Measurements from ENCODE around the gene C16orf95.
A peak's percentile ranks its signal among the peaks of the same experiment; 100 is the strongest.

C16orf95 gene

GRCh38 chr16:87326151-87326571 lies 9.0 kb upstream of the C16orf95 start:
- no peak overlapping the region for H3K4me3 ChIP-seq (ENCODE audit: low read depth, low read length)
- TF ChIP-seq, protein P1, sequence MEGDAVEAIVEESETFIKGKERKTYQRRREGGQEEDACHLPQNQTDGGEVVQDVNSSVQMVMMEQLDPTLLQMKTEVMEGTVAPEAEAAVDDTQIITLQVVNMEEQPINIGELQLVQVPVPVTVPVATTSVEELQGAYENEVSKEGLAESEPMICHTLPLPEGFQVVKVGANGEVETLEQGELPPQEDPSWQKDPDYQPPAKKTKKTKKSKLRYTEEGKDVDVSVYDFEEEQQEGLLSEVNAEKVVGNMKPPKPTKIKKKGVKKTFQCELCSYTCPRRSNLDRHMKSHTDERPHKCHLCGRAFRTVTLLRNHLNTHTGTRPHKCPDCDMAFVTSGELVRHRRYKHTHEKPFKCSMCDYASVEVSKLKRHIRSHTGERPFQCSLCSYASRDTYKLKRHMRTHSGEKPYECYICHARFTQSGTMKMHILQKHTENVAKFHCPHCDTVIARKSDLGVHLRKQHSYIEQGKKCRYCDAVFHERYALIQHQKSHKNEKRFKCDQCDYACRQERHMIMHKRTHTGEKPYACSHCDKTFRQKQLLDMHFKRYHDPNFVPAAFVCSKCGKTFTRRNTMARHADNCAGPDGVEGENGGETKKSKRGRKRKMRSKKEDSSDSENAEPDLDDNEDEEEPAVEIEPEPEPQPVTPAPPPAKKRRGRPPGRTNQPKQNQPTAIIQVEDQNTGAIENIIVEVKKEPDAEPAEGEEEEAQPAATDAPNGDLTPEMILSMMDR (IDR thresholded peaks at IDR 0.05; ENCODE audit: insufficient read depth, low read depth, low read length, missing control alignments): no peak
- no peak for DNase-seq (ENCODE audit: low read depth)

- no peak for DNase-seq (ENCODE audit: low read depth)
- H3K4me3 ChIP-seq (ENCODE audit: low read depth, low read length): no peak overlapping the region
- TF ChIP-seq, protein P1 (IDR thresholded peaks at IDR 0.05; ENCODE audit: insufficient read depth, low read depth, low read length, missing control alignments): no peak
These were observed 8.2 kb upstream of the C16orf95 start for GRCh38 chr16:87325423-87325858.

DNA sequence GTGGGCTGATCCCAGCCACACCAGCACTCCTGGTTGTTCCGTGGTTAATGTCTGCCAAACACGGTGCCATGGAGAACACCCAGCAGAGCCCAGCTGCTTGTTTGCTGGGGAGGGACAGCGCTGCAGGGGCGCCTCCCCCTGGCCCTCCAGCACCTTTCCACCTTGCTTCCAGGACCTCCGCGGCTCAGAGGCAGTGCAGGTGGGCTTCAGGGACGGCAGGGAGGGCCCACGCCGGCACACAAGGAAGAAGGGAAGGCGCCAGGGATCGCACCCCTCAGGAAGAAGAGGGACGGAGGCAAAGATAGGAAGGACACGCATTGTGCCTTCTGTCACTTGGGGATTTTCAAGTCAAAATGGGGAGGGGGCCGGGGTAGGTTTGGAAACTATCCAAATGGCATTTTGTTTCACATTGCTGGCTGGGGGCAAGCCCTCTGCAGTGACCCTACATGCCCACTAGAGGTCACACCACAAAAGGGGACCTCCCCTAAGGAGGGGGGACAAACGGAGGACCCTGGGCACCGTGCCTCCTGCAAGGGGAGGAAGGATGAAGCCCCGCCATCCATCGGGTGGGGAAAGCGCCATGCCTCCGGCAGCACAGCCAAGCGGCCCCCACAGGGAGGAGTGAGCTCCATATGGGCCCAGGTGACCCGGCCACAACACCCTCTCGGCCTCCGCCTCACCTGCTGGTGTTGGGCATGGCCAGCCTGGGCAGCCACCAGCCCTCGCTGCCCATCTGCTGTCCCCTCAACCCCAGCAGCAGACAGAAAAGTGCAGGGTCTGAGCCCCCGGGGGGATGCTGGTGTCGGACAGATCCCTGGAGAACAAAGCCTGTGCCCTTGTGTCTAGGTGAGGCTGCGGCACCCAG lies 7.5 kb upstream of the C16orf95 start:
- peak; percentile 46 for DNase-seq (ENCODE audit: low read depth)
- H3K4me3 ChIP-seq (ENCODE audit: low read depth, low read length): no peak overlapping the region
- TF ChIP-seq, protein P1 (IDR thresholded peaks at IDR 0.05; ENCODE audit: insufficient read depth, low read depth, low read length, missing control alignments): peak; percentile 83

DNA sequence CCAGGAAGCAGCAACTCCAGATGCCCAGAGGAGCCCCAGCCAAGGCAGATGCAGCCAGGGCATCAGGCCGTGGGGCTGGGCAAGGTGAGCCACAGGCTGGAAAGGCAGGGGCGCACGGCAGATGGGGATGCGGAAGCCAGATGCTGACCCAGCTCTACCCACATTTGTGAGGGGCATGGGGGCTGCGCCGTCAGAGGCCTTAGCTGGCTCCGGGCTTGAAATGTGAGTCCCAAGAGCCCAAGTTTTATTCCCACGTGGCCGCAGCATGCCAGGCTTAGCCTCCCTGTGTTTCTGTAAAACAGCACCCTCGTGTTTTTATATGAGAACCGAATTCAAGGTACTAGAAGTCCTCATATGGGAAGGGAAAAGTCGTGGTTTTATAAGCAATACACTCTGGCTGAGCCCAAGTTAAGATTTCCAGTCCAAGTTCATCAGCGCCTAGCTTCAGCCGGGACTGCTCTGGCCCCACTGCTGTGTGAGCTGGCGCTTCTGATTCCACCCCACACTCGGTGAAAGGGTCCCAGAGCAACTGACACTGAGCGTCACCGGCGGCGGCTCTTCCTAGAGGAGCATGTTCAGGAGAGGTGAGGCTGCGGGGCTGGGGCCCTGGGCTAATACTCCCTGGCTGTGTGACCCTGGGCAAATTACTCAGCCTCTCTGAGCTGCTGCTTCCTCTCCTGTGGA lies 6.7 kb upstream of the C16orf95 start:
- TF ChIP-seq, protein P1 (IDR thresholded peaks at IDR 0.05; ENCODE audit: insufficient read depth, low read depth, low read length, missing control alignments): no peak
- no peak overlapping the region for H3K4me3 ChIP-seq (ENCODE audit: low read depth, low read length)
- no peak for DNase-seq (ENCODE audit: low read depth)

- DNase-seq (ENCODE audit: low read depth): no peak
- H3K4me3 ChIP-seq (ENCODE audit: low read depth, low read length): no peak overlapping the region
- TF ChIP-seq, protein P1 (IDR thresholded peaks at IDR 0.05; ENCODE audit: insufficient read depth, low read depth, low read length, missing control alignments): no peak
These were observed 5.9 kb upstream of the C16orf95 start for GRCh38 chr16:87322833-87323726.

DNA sequence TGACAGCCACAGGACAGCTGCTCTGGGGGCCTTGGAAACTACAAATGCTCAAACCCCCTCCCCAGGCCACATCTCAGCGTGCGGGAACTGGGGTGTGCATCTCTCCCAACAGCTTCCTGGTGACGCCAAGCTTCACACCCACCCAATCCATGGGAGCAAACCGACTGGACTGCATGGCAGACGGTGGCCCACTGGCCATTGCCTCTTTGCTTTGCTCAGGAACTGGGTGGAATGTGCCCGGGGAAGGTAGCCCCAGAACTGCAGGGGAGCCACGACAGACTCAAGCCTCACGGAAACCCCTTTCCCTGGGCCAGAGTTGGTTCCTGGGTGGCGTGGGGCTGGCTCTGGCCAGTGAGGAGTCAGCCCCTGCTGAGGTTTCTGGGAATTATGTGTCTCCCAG lies 5.2 kb upstream of the C16orf95 start:
- H3K4me3 ChIP-seq (ENCODE audit: low read depth, low read length): no peak overlapping the region
- DNase-seq (ENCODE audit: low read depth): no peak
- TF ChIP-seq, protein P1 (IDR thresholded peaks at IDR 0.05; ENCODE audit: insufficient read depth, low read depth, low read length, missing control alignments): no peak
